ENCODE results near the gene PUSL1.

DNA sequence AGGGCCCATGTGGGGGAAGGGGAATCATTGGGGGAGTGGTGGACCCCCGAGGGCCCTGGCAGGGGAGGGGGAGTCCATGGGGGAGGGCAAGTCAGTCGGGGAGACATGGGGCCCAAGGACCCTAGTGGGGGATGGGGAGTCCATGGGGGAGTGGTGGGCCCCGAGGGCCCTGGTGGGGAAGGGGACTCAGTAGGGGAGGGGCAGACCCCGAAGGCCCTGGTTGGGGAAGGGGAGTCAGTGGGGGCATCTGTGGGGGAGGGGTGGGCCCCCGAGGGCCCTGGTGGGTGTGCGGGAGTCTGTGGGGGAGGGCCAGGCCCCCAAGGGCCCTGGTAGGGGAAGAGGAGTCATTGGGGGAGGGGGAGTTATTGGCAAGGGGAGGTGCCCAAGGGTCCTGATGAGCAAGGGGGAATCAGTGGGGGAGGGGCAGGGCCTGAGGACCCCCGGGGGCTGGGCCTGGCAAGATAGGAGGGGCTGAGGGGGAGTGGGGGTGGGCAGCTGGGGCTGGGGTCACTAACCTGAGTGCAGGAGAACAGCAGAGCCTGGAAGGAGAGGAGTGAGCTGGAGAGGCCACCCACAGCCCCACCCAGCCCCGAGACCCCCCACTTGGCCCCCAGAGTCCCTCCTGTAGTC is 47.9 kb downstream of the PUSL1 start:
- no peak for TF ChIP-seq POLR2A (IDR thresholded peaks at IDR 0.05; ENCODE audit: low read depth, low read length)
- TF ChIP-seq POLR2AphosphoS5 (IDR thresholded peaks at IDR 0.05; ENCODE audit: low read depth, low read length): no peak
- no peak for TF ChIP-seq TAF1 (IDR thresholded peaks at IDR 0.05; ENCODE audit: borderline replicate concordance, low read depth, low read length)
